ENCODE measurements around the gene DACT1. TPM values are rescaled to one million over a fixed set of nuclear protein-coding genes. Genes with fewer than 3 reads are reported as not detected.

The DACT1 gene
- polyA plus RNA-seq, 1 donor from 2014 or later = 125 TPM

- H3K79me2 ChIP-seq (replicated peaks; ENCODE audit: insufficient read depth, low read length) = peaks cover 10% of the 10 kb centered on the region
- H3K36me3 ChIP-seq (ENCODE audit: insufficient read depth, low read length) = no peaks in the 10 kb centered on the region
- peaks cover 14% of the 10 kb centered on the region for H3F3A ChIP-seq (ENCODE audit: insufficient read depth, low read length, poor library complexity, severe bottlenecking)
- H3K4me3 ChIP-seq (ENCODE audit: low read length) = no peak overlapping the region
- no peaks in the 10 kb centered on the region for H3K27me3 ChIP-seq (ENCODE audit: insufficient read depth, low read depth, low read length)
- no peak for TF ChIP-seq MXI1 (conservative IDR thresholded peaks at IDR 0.05; ENCODE audit: poor library complexity, severe bottlenecking)
- TF ChIP-seq REST (IDR thresholded peaks at IDR 0.05; ENCODE audit: borderline replicate concordance) = no peak
- TF ChIP-seq, protein P1, sequence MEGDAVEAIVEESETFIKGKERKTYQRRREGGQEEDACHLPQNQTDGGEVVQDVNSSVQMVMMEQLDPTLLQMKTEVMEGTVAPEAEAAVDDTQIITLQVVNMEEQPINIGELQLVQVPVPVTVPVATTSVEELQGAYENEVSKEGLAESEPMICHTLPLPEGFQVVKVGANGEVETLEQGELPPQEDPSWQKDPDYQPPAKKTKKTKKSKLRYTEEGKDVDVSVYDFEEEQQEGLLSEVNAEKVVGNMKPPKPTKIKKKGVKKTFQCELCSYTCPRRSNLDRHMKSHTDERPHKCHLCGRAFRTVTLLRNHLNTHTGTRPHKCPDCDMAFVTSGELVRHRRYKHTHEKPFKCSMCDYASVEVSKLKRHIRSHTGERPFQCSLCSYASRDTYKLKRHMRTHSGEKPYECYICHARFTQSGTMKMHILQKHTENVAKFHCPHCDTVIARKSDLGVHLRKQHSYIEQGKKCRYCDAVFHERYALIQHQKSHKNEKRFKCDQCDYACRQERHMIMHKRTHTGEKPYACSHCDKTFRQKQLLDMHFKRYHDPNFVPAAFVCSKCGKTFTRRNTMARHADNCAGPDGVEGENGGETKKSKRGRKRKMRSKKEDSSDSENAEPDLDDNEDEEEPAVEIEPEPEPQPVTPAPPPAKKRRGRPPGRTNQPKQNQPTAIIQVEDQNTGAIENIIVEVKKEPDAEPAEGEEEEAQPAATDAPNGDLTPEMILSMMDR (IDR thresholded peaks at IDR 0.05; ENCODE audit: poor library complexity, severe bottlenecking) = peak; percentile 19
- TF ChIP-seq SMC3 (conservative IDR thresholded peaks at IDR 0.05; ENCODE audit: poor library complexity) = no peak
- TF ChIP-seq EZH2 (IDR thresholded peaks at IDR 0.05; ENCODE audit: borderline replicate concordance, insufficient read depth, low read length, poor library complexity, severe bottlenecking) = no peak
- TF ChIP-seq TAF1 (IDR thresholded peaks at IDR 0.05; ENCODE audit: low read depth) = no peak
- TF ChIP-seq POLR2AphosphoS5 (IDR thresholded peaks at IDR 0.05) = no peak
- no peak for TF ChIP-seq EP300 (conservative IDR thresholded peaks at IDR 0.05; ENCODE audit: poor library complexity, severe bottlenecking)
- no peak overlapping the region for H3K9ac ChIP-seq (ENCODE audit: low read length)
- H3K9me3 ChIP-seq (ENCODE audit: low read length) = no peaks in the 10 kb centered on the region
- H4K20me1 ChIP-seq (ENCODE audit: insufficient read depth) = no peaks in the 10 kb centered on the region
- no peak overlapping the region for H3K27ac ChIP-seq (ENCODE audit: low read length)
- H2AFZ ChIP-seq (ENCODE audit: low read depth, low read length) = no peak overlapping the region
- no peaks in the 10 kb centered on the region for H3K9me2 ChIP-seq (ENCODE audit: insufficient read depth, low read length)
- H3K4me2 ChIP-seq (ENCODE audit: low read length) = no peak overlapping the region
Measured at GRCh38 chr14:58635091-58635830, 2.5 kb upstream of the DACT1 start.

- H4K20me1 ChIP-seq (ENCODE audit: insufficient read depth) = no peaks in the 10 kb centered on the region
- H3K9me3 ChIP-seq (ENCODE audit: low read length) = no peaks in the 10 kb centered on the region
- no peak for TF ChIP-seq REST (IDR thresholded peaks at IDR 0.05; ENCODE audit: borderline replicate concordance)
- TF ChIP-seq EZH2 (IDR thresholded peaks at IDR 0.05; ENCODE audit: borderline replicate concordance, insufficient read depth, low read length, poor library complexity, severe bottlenecking) = no peak
- no peak for TF ChIP-seq EP300 (conservative IDR thresholded peaks at IDR 0.05; ENCODE audit: poor library complexity, severe bottlenecking)
- TF ChIP-seq MXI1 (conservative IDR thresholded peaks at IDR 0.05; ENCODE audit: poor library complexity, severe bottlenecking) = no peak
- no peak for TF ChIP-seq RAD21 (conservative IDR thresholded peaks at IDR 0.05)
- TF ChIP-seq POLR2AphosphoS5 (IDR thresholded peaks at IDR 0.05) = no peak
- TF ChIP-seq SMC3 (conservative IDR thresholded peaks at IDR 0.05; ENCODE audit: poor library complexity) = no peak
- TF ChIP-seq, protein P1 (IDR thresholded peaks at IDR 0.05; ENCODE audit: poor library complexity, severe bottlenecking) = no peak
- no peak for TF ChIP-seq TAF1 (IDR thresholded peaks at IDR 0.05; ENCODE audit: low read depth)
- H3K4me3 ChIP-seq (ENCODE audit: low read length) = no peak overlapping the region
- H3K27ac ChIP-seq (ENCODE audit: low read length) = no peak overlapping the region
- no peak overlapping the region for H2AFZ ChIP-seq (ENCODE audit: low read depth, low read length)
- H3K36me3 ChIP-seq (ENCODE audit: insufficient read depth, low read length) = peaks cover 4% of the 10 kb centered on the region
- H3K4me2 ChIP-seq (ENCODE audit: low read length) = no peak overlapping the region
- peaks cover 19% of the 10 kb centered on the region for H3K79me2 ChIP-seq (replicated peaks; ENCODE audit: insufficient read depth, low read length)
- peaks cover 14% of the 10 kb centered on the region for H3F3A ChIP-seq (ENCODE audit: insufficient read depth, low read length, poor library complexity, severe bottlenecking)
- no peak overlapping the region for H3K9ac ChIP-seq (ENCODE audit: low read length)
- no peaks in the 10 kb centered on the region for H3K27me3 ChIP-seq (ENCODE audit: insufficient read depth, low read depth, low read length)
- H3K9me2 ChIP-seq (ENCODE audit: insufficient read depth, low read length) = no peaks in the 10 kb centered on the region
Measured at GRCh38 chr14:58636129-58636528, 1.6 kb upstream of the DACT1 start.
